Nephron progenitor cell (in vitro differentiated cells): ENCODE data around the gene RESF1.

Experiments used
- DNase-seq: peaks from one replicate; pipeline ENCODE4 v3.0.0; 2021
- H3K27ac Mint-ChIP-seq: 2 replicates; pipeline ENCODE4 v1.8.0; 2021; ENCODE audit warnings: mild to moderate bottlenecking, moderate library complexity, mixed read lengths
- H3K27me3 Mint-ChIP-seq: 2 replicates; pipeline ENCODE4 v1.8.0; 2021; ENCODE audit warnings: mild to moderate bottlenecking, low read depth, mixed read lengths; ENCODE audit not compliant: poor library complexity
- H3K36me3 Mint-ChIP-seq: 2 replicates; pipeline ENCODE4 v1.8.0; 2021; ENCODE audit warnings: low read depth, mixed read lengths
- H3K4me1 Mint-ChIP-seq: 2 replicates; pipeline ENCODE4 v1.8.0; 2021; ENCODE audit warnings: mixed read lengths
- H3K4me3 Mint-ChIP-seq: 2 replicates; pipeline ENCODE4 v1.8.0; 2021; ENCODE audit warnings: mild to moderate bottlenecking, moderate library complexity, mixed read lengths
- H3K9me3 Mint-ChIP-seq: 2 replicates; pipeline ENCODE4 v1.8.0; 2021; ENCODE audit warnings: mild to moderate bottlenecking, moderate library complexity, mixed read lengths
- TF ChIP-seq, protein P1 (sequence below): fragments of 200-600 bp; sonication (generic); IDR thresholded peaks from 2 replicates; pipeline ENCODE4 v1.5.0; 2021; ENCODE audit warnings: antibody characterized with exemption

Gene RESF1

DNA sequence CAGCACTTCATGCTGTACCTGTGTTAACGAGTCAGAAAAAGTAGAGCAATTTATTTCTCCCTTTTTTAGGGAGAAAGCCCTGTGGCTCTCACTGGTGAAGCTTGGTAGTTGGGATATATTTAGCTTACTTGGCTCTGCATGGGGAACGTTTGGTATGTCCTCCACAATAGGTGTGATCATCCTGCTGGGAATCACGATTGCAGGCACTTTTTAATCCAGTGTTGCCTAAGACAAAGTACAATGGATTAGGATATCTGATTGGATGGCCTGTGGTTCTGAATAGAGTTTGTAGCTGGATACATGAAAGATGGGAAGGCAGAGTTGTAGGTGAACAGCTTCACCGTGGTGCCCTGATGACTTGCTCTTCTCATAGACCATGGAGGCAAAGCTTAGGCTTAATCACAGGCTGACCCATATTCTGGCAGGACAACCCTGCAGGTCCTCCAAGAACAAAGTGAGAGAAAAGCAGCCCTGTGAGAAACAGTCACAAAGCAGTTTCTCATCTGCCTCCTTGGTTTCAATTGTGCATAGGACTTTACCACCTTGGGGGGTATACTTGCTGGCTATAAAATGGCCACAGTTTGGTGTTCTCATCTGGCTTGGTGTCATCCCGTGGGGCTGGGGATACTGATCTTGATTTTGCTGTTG is 7.5 kb downstream of the RESF1 start:
- Mint-ChIP-seq H3K36me3 (peaks cover 100% of the 10 kb centered on the region), H3K27me3 (peaks cover 7% of the 10 kb centered on the region), H3K9me3 (peaks cover 90% of the 10 kb centered on the region), H3K27ac (peak overlapping the region; percentile 48), H3K4me3 (no peak overlapping the region), H3K4me1 (peaks cover 21% of the 10 kb centered on the region)
- DNase-seq: no peak
- TF ChIP-seq, protein P1, sequence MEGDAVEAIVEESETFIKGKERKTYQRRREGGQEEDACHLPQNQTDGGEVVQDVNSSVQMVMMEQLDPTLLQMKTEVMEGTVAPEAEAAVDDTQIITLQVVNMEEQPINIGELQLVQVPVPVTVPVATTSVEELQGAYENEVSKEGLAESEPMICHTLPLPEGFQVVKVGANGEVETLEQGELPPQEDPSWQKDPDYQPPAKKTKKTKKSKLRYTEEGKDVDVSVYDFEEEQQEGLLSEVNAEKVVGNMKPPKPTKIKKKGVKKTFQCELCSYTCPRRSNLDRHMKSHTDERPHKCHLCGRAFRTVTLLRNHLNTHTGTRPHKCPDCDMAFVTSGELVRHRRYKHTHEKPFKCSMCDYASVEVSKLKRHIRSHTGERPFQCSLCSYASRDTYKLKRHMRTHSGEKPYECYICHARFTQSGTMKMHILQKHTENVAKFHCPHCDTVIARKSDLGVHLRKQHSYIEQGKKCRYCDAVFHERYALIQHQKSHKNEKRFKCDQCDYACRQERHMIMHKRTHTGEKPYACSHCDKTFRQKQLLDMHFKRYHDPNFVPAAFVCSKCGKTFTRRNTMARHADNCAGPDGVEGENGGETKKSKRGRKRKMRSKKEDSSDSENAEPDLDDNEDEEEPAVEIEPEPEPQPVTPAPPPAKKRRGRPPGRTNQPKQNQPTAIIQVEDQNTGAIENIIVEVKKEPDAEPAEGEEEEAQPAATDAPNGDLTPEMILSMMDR: no peak

DNA sequence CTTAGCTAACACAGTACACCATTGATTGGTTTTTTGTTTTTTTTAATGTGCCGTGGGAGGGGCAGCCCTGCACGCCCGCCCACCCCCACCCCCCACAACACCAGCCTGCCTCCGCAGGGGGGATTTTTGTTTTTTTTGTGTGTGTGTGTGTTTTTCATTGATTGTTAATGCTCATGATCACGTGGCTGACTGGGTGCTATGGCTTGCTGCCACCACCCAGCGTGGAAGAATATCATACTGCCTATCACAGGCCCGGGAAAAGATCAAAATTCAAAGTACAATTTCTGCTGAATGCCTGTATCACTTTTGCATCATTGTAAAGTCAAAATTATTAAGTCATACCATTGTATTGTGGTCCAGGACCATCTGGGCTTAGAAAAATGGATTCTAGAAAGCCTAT is 8.3 kb downstream of the RESF1 start:
- no peak for DNase-seq
- Mint-ChIP-seq H3K27ac (no peak overlapping the region), H3K36me3 (peaks cover 100% of the 10 kb centered on the region), H3K9me3 (peaks cover 94% of the 10 kb centered on the region), H3K4me1 (peaks cover 12% of the 10 kb centered on the region), H3K4me3 (no peak overlapping the region), H3K27me3 (peaks cover 10% of the 10 kb centered on the region)
- TF ChIP-seq, protein P1: no peak

DNA sequence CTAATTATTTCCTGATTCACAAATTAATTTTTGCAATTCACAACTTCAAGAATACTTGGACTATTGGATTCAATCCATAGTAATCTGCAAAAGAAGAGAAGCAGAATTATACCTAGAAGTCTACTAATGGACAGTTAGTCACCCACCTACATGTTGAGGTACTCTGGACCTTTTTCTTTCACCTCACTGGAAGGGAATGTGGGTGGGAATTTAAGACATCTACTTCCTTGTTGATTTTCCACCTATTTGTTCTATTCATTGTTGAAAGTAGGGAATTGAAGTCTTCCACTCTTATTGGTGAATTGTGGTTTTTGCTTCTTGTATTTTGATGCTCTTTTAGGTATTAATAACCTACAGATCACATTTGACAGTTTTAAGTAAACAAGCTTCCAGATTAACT is 11.0 kb downstream of the RESF1 start:
- TF ChIP-seq, protein P1: no peak
- DNase-seq: no peak
- H3K36me3 Mint-ChIP-seq: peaks cover 100% of the 10 kb centered on the region
- H3K9me3 Mint-ChIP-seq: peaks cover 94% of the 10 kb centered on the region
- no peak overlapping the region for H3K27ac Mint-ChIP-seq
- no peak overlapping the region for H3K4me3 Mint-ChIP-seq
- peaks cover 10% of the 10 kb centered on the region for H3K27me3 Mint-ChIP-seq
- H3K4me1 Mint-ChIP-seq: peaks cover 6% of the 10 kb centered on the region

DNA sequence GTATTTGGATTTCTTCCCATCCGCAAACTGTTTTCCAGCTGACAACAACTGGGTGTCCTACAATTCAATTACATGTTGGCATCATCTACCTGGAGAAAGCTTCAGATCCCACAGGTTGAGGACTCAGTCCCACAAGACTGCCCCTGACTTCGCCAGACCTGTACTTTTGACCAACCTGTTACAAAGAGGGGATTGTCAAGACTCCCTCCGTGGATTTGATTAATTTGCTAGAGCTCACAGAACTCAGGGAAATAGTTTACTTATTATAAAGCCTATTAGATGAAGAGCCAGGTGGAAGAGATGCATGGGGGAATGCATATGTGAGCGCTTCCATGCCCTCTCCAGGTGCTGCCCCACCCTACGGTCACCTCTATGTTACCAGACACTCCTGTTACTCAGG is 14.6 kb downstream of the RESF1 start:
- TF ChIP-seq, protein P1: no peak
- Mint-ChIP-seq H3K27me3 (peaks cover 9% of the 10 kb centered on the region), H3K27ac (no peak overlapping the region), H3K4me1 (no peaks in the 10 kb centered on the region), H3K9me3 (peaks cover 100% of the 10 kb centered on the region), H3K4me3 (no peak overlapping the region), H3K36me3 (peaks cover 100% of the 10 kb centered on the region)
- no peak for DNase-seq

DNA sequence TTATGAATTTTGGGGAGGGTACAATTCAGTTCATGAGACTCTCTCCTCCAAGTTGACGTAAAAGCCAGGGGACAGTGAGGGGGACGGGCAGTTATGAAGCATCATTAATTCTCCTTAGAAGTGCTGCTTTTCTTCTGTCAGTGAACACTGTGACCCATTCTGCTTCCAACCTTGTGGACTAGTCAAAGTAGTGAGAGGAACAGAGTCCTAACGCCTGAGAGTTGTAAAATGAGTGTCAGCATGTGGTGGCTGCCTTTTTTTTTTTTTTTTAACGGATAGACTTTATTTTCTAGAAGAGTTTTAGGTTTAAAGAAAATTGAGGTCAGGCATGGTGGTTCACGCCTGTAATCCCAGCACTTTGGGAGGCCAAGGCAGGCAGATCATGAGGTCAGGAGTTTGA is 15.5 kb downstream of the RESF1 start:
- DNase-seq: no peak
- TF ChIP-seq, protein P1: no peak
- peaks cover 9% of the 10 kb centered on the region for H3K27me3 Mint-ChIP-seq
- H3K9me3 Mint-ChIP-seq: peaks cover 100% of the 10 kb centered on the region
- peaks cover 100% of the 10 kb centered on the region for H3K36me3 Mint-ChIP-seq
- no peak overlapping the region for H3K4me3 Mint-ChIP-seq
- no peaks in the 10 kb centered on the region for H3K4me1 Mint-ChIP-seq
- H3K27ac Mint-ChIP-seq: no peak overlapping the region
